Stimulated activated CD4-positive, alpha-beta T cell treated with anti-CD3 and anti-CD28 coated beads, Interleukin-4, amount 100 ng/mL, for 4 hours (primary cell): ENCODE measurements around the gene HNRNPUL2.
A peak's percentile ranks its signal among the peaks of the same experiment; 100 is the strongest.

Experiments
- DNase-seq, 2 experiments: peaks; one replicate each; pipeline ENCODE4 v3.0.0-alpha.2; 2020

Gene HNRNPUL2

GRCh38 chr11:62665599-62666258 is 61.5 kb downstream of the HNRNPUL2 start:
- peak; percentile 60 to 76 for DNase-seq

GRCh38 chr11:62665075-62665598 is 62.1 kb downstream of the HNRNPUL2 start, which contains the start of the genes C11orf98 and CSKMT:
TSS of gene C11orf98 (minus strand) at chr11:62665210. CDS start at chr11:62665169, 41 bp downstream.
TSS of gene CSKMT (plus strand) at chr11:62665312. CDS start at chr11:62665880, 568 bp downstream.
- DNase-seq = peak; percentile 93 to 94

GRCh38 chr11:62664405-62665074 is 62.7 kb downstream of the HNRNPUL2 start:
- peak; percentile 41 to 42 for DNase-seq
